HL-60 (cell line): ENCODE measurements around the gene ZSWIM6.

Experiments used
- DNase-seq, 2 experiments: peaks; one replicate each; pipeline ENCODE4 v3.0.0-alpha.2; 2010 to 2020; ENCODE audit warnings: low read depth in 1 of 2, low spot score in 1 of 2
- H3K27ac ChIP-seq: fragments of 250-450 bp; sonication (Bioruptor Pico); replicated peaks from 2 replicates; pipeline ENCODE4 v1.5.1; 2020; ENCODE audit warnings: mild to moderate bottlenecking, moderate library complexity
- H3K27me3 ChIP-seq: fragments of 250-450 bp; sonication (Bioruptor Pico); 2 replicates; pipeline ENCODE4 v1.5.1; 2021; ENCODE audit warnings: mild to moderate bottlenecking, moderate library complexity; ENCODE audit not compliant: insufficient read depth, poor library complexity, severe bottlenecking
- H3K4me3 ChIP-seq: replicated peaks from 2 replicates; pipeline ENCODE4 v1.5.1; 2011; ENCODE audit warnings: mild to moderate bottlenecking, control low read depth, low read length; ENCODE audit not compliant: insufficient read depth
- GABPA ChIP-seq: IDR thresholded peaks from 2 replicates; pipeline ENCODE4 v1.6.1; 2012; ENCODE audit warnings: low read depth
- POLR2AphosphoS5 ChIP-seq: IDR thresholded peaks from 2 replicates; pipeline ENCODE4 v1.6.1; 2012; ENCODE audit warnings: low read depth
- SPI1 ChIP-seq: IDR thresholded peaks from 2 replicates; pipeline ENCODE4 v1.6.1; 2012; ENCODE audit warnings: low read depth, mild to moderate bottlenecking, borderline replicate concordance
- TF ChIP-seq, protein P1 (sequence below): IDR thresholded peaks from one replicate; pipeline ENCODE4 v1.5.1; 2011; ENCODE audit warnings: low read length, control low read depth, inconsistent platforms; ENCODE audit not compliant: insufficient read depth
- TF ChIP-seq, protein P2 (sequence below): IDR thresholded peaks from 2 replicates; pipeline ENCODE4 v1.6.1; 2012; ENCODE audit warnings: low read depth; ENCODE audit not compliant: insufficient replicate concordance

ZSWIM6 gene

DNA sequence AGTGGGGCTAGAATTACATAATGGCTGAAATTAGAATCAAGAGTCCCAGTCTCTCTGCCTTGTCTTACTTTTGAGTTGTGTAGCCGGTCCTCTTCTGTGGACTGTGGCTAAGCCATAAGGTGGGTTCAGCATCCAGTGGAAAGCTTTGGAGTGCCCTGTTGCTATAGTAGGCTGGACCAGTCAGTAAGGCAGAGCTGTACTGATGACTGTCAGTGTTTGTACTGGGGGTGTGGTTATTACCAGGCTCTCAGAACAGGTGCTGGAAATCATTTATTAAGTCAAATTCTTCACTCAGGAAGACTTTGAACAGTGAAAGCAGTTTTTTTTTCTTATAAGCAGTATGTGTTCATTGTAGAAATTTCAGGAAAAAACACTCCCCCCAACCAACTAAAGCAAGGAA, 129.4 kb downstream of the ZSWIM6 start:
- DNase-seq: no peak
- Histone ChIP-seq H3K4me3 (no peak overlapping the region), H3K27me3 (no peaks in the 10 kb centered on the region), H3K27ac (no peak overlapping the region)
- TF ChIP-seq POLR2AphosphoS5: no peak
- no peak for TF ChIP-seq SPI1
- TF ChIP-seq, protein P1, sequence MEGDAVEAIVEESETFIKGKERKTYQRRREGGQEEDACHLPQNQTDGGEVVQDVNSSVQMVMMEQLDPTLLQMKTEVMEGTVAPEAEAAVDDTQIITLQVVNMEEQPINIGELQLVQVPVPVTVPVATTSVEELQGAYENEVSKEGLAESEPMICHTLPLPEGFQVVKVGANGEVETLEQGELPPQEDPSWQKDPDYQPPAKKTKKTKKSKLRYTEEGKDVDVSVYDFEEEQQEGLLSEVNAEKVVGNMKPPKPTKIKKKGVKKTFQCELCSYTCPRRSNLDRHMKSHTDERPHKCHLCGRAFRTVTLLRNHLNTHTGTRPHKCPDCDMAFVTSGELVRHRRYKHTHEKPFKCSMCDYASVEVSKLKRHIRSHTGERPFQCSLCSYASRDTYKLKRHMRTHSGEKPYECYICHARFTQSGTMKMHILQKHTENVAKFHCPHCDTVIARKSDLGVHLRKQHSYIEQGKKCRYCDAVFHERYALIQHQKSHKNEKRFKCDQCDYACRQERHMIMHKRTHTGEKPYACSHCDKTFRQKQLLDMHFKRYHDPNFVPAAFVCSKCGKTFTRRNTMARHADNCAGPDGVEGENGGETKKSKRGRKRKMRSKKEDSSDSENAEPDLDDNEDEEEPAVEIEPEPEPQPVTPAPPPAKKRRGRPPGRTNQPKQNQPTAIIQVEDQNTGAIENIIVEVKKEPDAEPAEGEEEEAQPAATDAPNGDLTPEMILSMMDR: no peak
- TF ChIP-seq, protein P2, sequence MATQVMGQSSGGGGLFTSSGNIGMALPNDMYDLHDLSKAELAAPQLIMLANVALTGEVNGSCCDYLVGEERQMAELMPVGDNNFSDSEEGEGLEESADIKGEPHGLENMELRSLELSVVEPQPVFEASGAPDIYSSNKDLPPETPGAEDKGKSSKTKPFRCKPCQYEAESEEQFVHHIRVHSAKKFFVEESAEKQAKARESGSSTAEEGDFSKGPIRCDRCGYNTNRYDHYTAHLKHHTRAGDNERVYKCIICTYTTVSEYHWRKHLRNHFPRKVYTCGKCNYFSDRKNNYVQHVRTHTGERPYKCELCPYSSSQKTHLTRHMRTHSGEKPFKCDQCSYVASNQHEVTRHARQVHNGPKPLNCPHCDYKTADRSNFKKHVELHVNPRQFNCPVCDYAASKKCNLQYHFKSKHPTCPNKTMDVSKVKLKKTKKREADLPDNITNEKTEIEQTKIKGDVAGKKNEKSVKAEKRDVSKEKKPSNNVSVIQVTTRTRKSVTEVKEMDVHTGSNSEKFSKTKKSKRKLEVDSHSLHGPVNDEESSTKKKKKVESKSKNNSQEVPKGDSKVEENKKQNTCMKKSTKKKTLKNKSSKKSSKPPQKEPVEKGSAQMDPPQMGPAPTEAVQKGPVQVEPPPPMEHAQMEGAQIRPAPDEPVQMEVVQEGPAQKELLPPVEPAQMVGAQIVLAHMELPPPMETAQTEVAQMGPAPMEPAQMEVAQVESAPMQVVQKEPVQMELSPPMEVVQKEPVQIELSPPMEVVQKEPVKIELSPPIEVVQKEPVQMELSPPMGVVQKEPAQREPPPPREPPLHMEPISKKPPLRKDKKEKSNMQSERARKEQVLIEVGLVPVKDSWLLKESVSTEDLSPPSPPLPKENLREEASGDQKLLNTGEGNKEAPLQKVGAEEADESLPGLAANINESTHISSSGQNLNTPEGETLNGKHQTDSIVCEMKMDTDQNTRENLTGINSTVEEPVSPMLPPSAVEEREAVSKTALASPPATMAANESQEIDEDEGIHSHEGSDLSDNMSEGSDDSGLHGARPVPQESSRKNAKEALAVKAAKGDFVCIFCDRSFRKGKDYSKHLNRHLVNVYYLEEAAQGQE: no peak
- no peak for TF ChIP-seq GABPA

DNA sequence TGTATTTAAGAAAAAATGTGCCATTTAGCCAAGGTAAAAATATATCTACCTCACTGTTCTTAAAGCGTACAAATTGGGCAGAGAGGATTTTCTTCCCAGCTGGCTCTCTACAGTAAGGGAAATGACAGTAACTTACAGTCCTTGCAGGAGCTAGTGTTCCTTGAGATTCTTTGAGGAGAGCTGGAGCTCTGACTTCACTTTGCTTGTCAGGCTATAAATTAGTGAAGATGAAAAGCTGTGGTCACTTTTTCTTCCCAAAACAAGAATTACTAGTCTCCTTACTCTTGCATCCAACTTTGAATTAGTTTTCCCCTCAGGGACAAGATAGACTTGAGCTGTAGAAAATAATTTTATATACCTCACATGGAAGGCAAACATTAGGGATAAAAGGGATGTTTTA, 129.9 kb downstream of the ZSWIM6 start:
- Histone ChIP-seq H3K27ac (no peak overlapping the region), H3K27me3 (no peaks in the 10 kb centered on the region), H3K4me3 (no peak overlapping the region)
- no peak for TF ChIP-seq GABPA
- TF ChIP-seq, protein P2: no peak
- TF ChIP-seq SPI1: no peak
- TF ChIP-seq POLR2AphosphoS5: no peak
- TF ChIP-seq, protein P1: no peak
- DNase-seq: no peak

DNA sequence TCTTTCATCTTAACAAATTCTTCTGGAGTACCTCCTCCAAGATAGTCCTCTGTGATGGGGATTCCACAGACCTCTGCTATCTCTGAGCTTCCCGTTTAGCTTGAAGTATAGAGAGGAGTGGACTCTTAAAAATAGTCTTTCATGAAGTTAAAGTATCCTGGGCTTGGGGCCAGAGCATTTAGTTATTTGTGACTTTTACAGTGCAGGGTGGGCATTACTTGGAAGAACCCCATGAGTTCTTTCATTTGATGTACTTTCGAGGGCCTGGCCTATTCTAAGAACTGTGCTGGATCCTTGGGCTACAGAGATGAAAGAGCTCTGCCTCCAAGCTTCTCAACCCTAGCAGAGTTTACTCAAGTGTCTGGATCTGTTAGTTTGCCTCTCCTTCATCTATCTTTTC, 131.5 kb downstream of the ZSWIM6 start:
- Histone ChIP-seq H3K27ac (no peak overlapping the region), H3K27me3 (no peaks in the 10 kb centered on the region), H3K4me3 (no peak overlapping the region)
- TF ChIP-seq, protein P2: no peak
- TF ChIP-seq POLR2AphosphoS5: no peak
- TF ChIP-seq GABPA: no peak
- TF ChIP-seq, protein P1: no peak
- no peak for TF ChIP-seq SPI1
- DNase-seq: no peak
